Globus pallidus (tissue), 1 donor: ENCODE data around the gene MT1F.

Experiments used
- DNase-seq: peaks from one replicate; pipeline ENCODE4 v3.0.0-alpha.2; 2015; ENCODE audit warnings: low spot score

The MT1F gene

DNA sequence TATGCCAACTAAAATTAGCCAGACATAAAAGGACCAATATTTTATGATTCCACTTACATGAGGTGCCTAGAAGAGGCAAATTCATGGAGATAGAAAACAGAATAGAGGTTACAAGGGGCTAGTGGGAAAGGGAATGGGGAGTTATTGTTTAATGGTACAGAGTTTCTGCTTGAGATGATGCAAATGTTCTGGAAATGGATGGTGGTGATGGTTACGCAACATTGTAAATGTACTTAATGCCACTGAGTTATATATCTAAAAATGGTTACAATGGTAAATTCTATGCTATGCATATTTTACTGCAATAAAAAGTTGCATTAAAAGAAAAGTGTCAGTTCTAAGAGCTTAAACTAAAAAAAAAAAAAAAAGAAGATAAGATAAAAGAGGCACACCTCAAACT lies 42.4 kb downstream of the MT1F start:
- no peak for DNase-seq

DNA sequence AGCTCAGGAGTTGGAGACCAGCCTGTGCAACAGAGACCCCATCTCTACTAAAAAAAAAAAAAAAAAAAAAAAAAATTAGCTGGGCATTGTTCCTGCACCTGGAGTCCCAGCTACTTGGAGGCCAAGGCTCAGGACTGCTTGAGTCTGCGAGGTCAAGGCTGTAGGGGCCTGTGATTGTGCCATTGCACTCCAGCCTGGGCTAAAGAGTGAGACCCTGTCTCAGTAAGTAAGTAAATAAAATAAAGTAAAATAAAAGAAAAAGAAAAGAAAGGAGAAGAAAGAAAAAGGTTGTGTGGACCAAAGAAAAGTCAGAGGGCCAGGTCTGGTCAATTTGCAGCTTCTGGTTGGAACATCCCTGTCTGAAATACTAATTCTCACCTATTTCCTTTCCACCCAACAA lies 42.9 kb downstream of the MT1F start:
- DNase-seq = no peak

DNA sequence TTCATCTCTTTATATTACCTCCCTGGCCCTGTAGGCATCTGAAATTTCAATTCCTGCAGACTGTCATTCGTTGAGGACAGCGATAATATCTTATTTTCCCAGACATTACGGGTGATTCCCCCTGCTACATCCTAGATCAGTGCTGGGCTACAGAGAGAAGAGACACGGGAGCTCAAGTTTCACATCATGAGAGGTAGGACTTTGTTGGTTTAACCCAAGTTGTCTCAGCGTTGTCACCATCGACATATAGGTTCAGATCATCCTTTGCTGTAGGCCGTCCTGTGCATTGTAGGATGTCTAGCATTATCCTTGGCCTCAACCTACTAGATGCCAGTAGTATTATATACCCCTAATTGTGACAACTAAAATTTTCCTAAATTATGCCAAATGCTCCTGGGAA lies 43.8 kb downstream of the MT1F start:
- DNase-seq = no peak

DNA sequence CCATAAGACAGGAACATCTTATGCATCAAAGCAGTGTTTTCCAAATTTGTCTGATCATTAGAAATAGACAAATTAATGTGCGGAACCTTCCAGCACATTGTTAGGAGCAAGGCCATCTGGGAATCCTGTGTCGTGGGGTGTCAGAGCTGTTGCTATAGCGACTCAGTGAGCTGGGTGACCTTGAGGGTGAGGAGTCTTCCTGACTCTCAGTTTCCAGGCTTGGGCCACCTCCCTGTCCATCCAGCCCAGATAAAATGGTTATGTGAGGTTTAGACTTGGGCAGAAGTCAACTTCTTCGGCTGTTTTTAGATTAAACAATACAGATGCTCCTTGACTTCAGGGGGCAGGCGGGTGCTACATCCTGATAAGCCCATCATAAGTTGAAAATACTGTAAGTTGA lies 45.1 kb downstream of the MT1F start:
- no peak for DNase-seq
